OCI-LY7 (cell line): ENCODE data around the gene AOX1. TPM values are rescaled to one million over a fixed set of nuclear protein-coding genes. Genes with fewer than 3 reads are reported as not detected.
"Not testable (repeated sequence)": the region's sequence is repeated elsewhere in the genome, so short reads cannot be mapped to it uniquely, and the experiment has no call there.

Source experiments
- BruUV-seq: library from RNA; stranded (reverse); fragments of 400-500 nt; replicated peaks from 2 replicates; lab custom pipeline; 2021; lab: Mats Ljungman, UMichigan
- CTCF ChIA-PET: fragments of 300-600 bp; sonication (Branson Sonifier 250); formaldehyde crosslinking; loops from one replicate; lab custom pipeline; 2022; ENCODE audit warnings: antibody characterized with exemption; ENCODE audit not compliant: unreplicated experiment; lab: Charles Lee
- POLR2A ChIA-PET: fragments of 300-600 bp; sonication (Branson Sonifier 250); formaldehyde crosslinking; loops from one replicate; lab custom pipeline; 2022; ENCODE audit warnings: antibody characterized with exemption; lab: Charles Lee
- DNase-seq: peaks from one replicate; pipeline ENCODE4 v3.0.0-alpha.2; 2015; ENCODE audit warnings: low spot score
- H2AFZ ChIP-seq: fragments of 200-600 bp; sonication (generic), shearing (Covaris generic); 2 replicates; pipeline ENCODE4 v1.6.1; 2014; ENCODE audit warnings: mild to moderate bottlenecking, antibody characterized with exemption, low read length, moderate library complexity
- H3K27ac ChIP-seq: fragments of 200-600 bp; sonication (generic); 2 replicates; pipeline ENCODE4 v1.5.1; 2014; ENCODE audit warnings: mixed run types, low read depth, mild to moderate bottlenecking, moderate library complexity, low read length, inconsistent platforms; ENCODE audit not compliant: poor library complexity, severe bottlenecking
- H3K36me3 ChIP-seq: fragments of 200-600 bp; sonication (generic); 2 replicates; pipeline ENCODE4 v1.6.1; 2014; ENCODE audit warnings: mild to moderate bottlenecking, antibody characterized with exemption, low read length, moderate library complexity, mixed read lengths; ENCODE audit not compliant: insufficient read depth
- H3K4me1 ChIP-seq: fragments of 200-600 bp; sonication (generic); 2 replicates; pipeline ENCODE4 v1.5.1; 2014; ENCODE audit warnings: mild to moderate bottlenecking, low read length; ENCODE audit not compliant: insufficient read depth, poor library complexity, severe bottlenecking
- H3K4me2 ChIP-seq: fragments of 200-600 bp; sonication (generic); 2 replicates; pipeline ENCODE4 v1.6.1; 2014; ENCODE audit warnings: mild to moderate bottlenecking, low read length
- H3K4me3 ChIP-seq: fragments of 200-600 bp; sonication (generic); 2 replicates; pipeline ENCODE4 v1.5.1; 2014; ENCODE audit warnings: mild to moderate bottlenecking, low read depth, low read length; ENCODE audit not compliant: poor library complexity, severe bottlenecking
- H3K79me2 ChIP-seq: fragments of 200-600 bp; sonication (generic); 2 replicates; pipeline ENCODE4 v1.6.1; 2016; ENCODE audit warnings: low read depth, mild to moderate bottlenecking, low read length, moderate library complexity, mixed read lengths; ENCODE audit not compliant: insufficient read depth
- H3K9me2 ChIP-seq: fragments of 200-600 bp; sonication (generic); 2 replicates; pipeline ENCODE4 v1.6.1; 2016; ENCODE audit warnings: mild to moderate bottlenecking, low read length, mixed read lengths; ENCODE audit not compliant: insufficient read depth
- H3K9me3 ChIP-seq: fragments of 200-600 bp; sonication (generic); 2 replicates; pipeline ENCODE4 v1.6.1; 2014; ENCODE audit warnings: mild to moderate bottlenecking, mixed run types, low read length, mixed read lengths
- H4K20me1 ChIP-seq: fragments of 200-600 bp; sonication (generic); 2 replicates; pipeline ENCODE4 v1.6.1; 2014; ENCODE audit warnings: mild to moderate bottlenecking, antibody characterized with exemption, low read length, moderate library complexity, mixed read lengths; ENCODE audit not compliant: insufficient read depth
- EZH2phosphoT487 ChIP-seq: fragments of 200-600 bp; sonication (generic); IDR thresholded peaks from 2 replicates; pipeline ENCODE4 v1.6.1; 2018; ENCODE audit warnings: low read depth, borderline replicate concordance, mild to moderate bottlenecking, mixed run types, antibody characterized with exemption, low read length, moderate library complexity, mixed read lengths
- intact Hi-C: fragments of 100-400 bp; cut with micrococcal nuclease; formaldehyde crosslinking; loops from one replicate; pipeline ENCODE4 v1.10.0; 2022; ENCODE audit not compliant: unreplicated experiment
- total RNA-seq, 2 experiments: library from RNA; depleted of rRNA in 1 of 2; stranded (reverse); fragments of >200 nt in 1 of 2; shearing (Covaris generic) in 1 of 2; gene quantifications; 2 replicates each; pipeline ENCODE4 v1.2.3, GENCODE V29; 2014 to 2022
- TF ChIP-seq, protein P1 (sequence below): fragments of 200-600 bp; sonication (generic); conservative IDR thresholded peaks from 2 replicates; pipeline ENCODE4 v1.5.1; 2014; ENCODE audit warnings: mild to moderate bottlenecking, antibody characterized with exemption, low read length, moderate library complexity, mixed read lengths

AOX1 gene
- total RNA-seq, 2 experiments from 2014 or later = 0.06 TPM; not detected in 1

DNA sequence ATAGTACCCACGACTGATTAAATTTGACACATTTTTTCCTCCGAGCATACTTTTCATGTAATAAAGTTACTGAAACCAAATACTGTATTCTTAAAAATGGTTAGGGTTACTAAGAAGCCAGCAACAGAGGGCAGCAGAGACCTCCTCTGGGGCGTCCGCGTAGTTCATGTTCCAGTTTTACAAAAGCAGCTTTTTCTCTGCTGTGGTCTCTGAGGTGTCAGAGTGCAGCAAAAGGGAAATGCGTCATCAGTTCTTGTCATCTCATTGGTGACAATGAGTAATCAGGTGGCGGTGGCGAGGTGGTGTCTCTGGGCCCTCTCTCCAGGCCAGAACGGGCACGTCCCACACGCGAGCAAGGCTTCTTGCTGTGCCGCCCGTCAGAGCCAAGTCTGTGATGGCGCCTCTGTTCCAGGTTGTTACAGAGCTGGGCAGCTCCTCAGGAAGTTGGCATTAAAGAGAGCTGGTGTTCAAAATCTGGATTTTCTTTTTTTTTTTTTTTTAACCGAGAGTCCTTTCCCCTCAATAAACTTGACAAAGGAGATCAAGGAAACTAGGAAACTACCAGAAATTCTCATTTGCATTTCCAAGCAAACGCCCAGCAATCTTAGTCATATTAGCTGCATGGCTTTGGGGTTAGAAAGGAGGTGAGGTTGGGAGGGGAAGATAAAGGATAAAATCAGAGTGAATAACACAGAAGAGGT lies 127.3 kb downstream of the AOX1 start:
- ChIA-PET CTCF (interaction anchor here (0.5 to 0.6 kb wide), 2 partner anchors 10 to 90 kb away, joined by 4 read pairs; no protein-coding TSS in a partner anchor), POLR2A (interaction anchor here (0.6 to 2.5 kb wide), 20 partner anchors 10 to 519 kb away, joined by 3 to 8 read pairs (median 4); partner anchors contain the start of genes BZW1, NIF3L1, PPIL3 and SGO2)
- H4K20me1 ChIP-seq = no peaks in the 10 kb centered on the region
- peak overlapping the region; percentile 67 for H3K4me2 ChIP-seq
- H3K9me2 ChIP-seq = no peaks in the 10 kb centered on the region
- TSS peak; percentile 98 for BruUV-seq
- peak overlapping the region; percentile 50 for H3K4me3 ChIP-seq
- no peaks in the 10 kb centered on the region for H3K36me3 ChIP-seq
- H3K79me2 ChIP-seq = no peaks in the 10 kb centered on the region
- H3K4me1 ChIP-seq = peaks cover 15% of the 10 kb centered on the region
- intact Hi-C loops = loop anchor here (1.0 to 5.0 kb wide), 8 partner anchors 99 to 520 kb away; partner anchors contain the start of genes CFLAR, NIF3L1 and PPIL3
- H3K27ac ChIP-seq = peak overlapping the region; percentile 43
- TF ChIP-seq, protein P1, sequence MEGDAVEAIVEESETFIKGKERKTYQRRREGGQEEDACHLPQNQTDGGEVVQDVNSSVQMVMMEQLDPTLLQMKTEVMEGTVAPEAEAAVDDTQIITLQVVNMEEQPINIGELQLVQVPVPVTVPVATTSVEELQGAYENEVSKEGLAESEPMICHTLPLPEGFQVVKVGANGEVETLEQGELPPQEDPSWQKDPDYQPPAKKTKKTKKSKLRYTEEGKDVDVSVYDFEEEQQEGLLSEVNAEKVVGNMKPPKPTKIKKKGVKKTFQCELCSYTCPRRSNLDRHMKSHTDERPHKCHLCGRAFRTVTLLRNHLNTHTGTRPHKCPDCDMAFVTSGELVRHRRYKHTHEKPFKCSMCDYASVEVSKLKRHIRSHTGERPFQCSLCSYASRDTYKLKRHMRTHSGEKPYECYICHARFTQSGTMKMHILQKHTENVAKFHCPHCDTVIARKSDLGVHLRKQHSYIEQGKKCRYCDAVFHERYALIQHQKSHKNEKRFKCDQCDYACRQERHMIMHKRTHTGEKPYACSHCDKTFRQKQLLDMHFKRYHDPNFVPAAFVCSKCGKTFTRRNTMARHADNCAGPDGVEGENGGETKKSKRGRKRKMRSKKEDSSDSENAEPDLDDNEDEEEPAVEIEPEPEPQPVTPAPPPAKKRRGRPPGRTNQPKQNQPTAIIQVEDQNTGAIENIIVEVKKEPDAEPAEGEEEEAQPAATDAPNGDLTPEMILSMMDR = peak; percentile 97
- no peak for TF ChIP-seq EZH2phosphoT487
- H3K9me3 ChIP-seq = no peaks in the 10 kb centered on the region
- peak overlapping the region; percentile 92 for H2AFZ ChIP-seq
- DNase-seq = peak; percentile 98

DNA sequence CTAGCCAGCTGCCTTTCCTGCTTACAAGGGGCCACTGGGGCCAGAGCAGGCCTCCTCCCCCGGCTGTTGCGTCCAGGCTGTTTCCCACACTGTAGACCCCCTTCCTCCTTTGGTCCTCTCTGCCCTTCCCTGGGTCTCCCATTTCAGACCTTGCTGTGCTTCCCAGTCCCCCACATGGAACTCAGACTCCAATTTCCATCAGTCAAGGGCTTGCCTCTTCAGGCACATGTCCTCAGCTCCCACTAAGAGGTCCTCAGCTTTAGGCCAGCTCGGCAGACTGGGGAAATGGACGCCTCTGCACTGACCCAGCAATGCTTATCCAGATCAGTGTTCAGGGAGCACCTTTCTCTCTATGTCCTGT lies 127.9 kb downstream of the AOX1 start:
- Histone ChIP-seq H3K4me3 (peak overlapping the region; percentile 50), H3K9me2 (no peaks in the 10 kb centered on the region), H4K20me1 (no peaks in the 10 kb centered on the region), H3K36me3 (no peaks in the 10 kb centered on the region), H3K79me2 (no peaks in the 10 kb centered on the region), H3K9me3 (no peaks in the 10 kb centered on the region), H3K27ac (peak overlapping the region; percentile 43), H3K4me1 (peaks cover 15% of the 10 kb centered on the region), H2AFZ (peak overlapping the region; percentile 92), H3K4me2 (peak overlapping the region; percentile 67; the same call in 1 of the 2 replicates)
- DNase-seq = no peak
- no TSS peak for BruUV-seq
- ChIA-PET POLR2A (interaction anchor here (0.7 to 1.8 kb wide), 10 partner anchors 10 to 506 kb away, joined by 3 to 8 read pairs (median 6); partner anchors contain the start of genes BZW1, NIF3L1 and PPIL3), CTCF (no interaction called here)
- TF ChIP-seq, protein P1 = no peak
- no peak for TF ChIP-seq EZH2phosphoT487
- intact Hi-C loops = loop anchor here (1.0 to 5.0 kb wide), 8 partner anchors 99 to 520 kb away; partner anchors contain the start of genes CFLAR, NIF3L1 and PPIL3

DNA sequence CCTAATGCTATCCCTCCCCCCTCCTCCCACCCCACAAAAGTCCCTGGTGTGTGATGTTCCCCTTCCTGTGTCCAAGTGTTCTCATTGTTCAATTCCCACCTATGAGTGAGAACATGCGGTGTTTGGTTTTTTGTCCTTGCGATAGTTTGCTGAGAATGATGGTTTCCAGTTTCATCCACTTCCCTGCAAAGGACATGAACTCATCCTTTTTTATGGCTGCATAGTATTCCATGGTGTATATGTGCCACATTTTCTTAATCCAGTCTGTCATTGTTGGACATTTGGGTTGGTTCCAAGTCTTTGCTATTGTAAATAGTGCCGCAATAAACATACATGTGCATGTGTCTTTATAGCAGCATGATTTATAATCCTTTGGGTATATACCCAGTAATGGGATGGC lies 129.2 kb downstream of the AOX1 start:
- H2AFZ ChIP-seq, H3K9me3 ChIP-seq, H3K79me2 ChIP-seq, H3K36me3 ChIP-seq, intact Hi-C loops, H3K27ac ChIP-seq, POLR2A ChIA-PET, DNase-seq, H3K4me2 ChIP-seq, BruUV-seq, H3K9me2 ChIP-seq, H3K4me3 ChIP-seq, H4K20me1 ChIP-seq, CTCF ChIA-PET: not testable (repeated sequence)
- peaks cover 15% of the 10 kb centered on the region for H3K4me1 ChIP-seq
